HG02884 (cell line): Measurements from ENCODE around the gene PIGV.
A peak's percentile ranks its signal among the peaks of the same experiment; 100 is the strongest.

Experiments
- ATAC-seq: cut with Tn5 transposase; IDR thresholded peaks from one replicate; pipeline ENCODE4 v1.9.1; 2021; ENCODE audit warnings: mild to moderate bottlenecking, moderate library complexity; ENCODE audit not compliant: unreplicated experiment

Gene PIGV

GRCh38 chr1:26787706-26788514 is at the start of gene PIGV:
PIGV (plus strand) TSS chr1:26787950; CDS start chr1:26790816, 2,866 bp downstream.
- peak; percentile 48 for ATAC-seq

GRCh38 chr1:26739329-26739914 is 48.3 kb upstream of the PIGV start:
- ATAC-seq, result no peak

GRCh38 chr1:26740023-26740634 is 47.6 kb upstream of the PIGV start:
- no peak for ATAC-seq

- ATAC-seq, result no peak
These were observed 46.8 kb upstream of the PIGV start for GRCh38 chr1:26740952-26741351.

- ATAC-seq, result no peak
These were observed 44.2 kb upstream of the PIGV start for GRCh38 chr1:26743426-26744059.

GRCh38 chr1:26744075-26744959 is 43.4 kb upstream of the PIGV start:
- peak; percentile 89 for ATAC-seq

GRCh38 chr1:26745191-26745590 is 42.6 kb upstream of the PIGV start:
- ATAC-seq, result no peak

- ATAC-seq, result no peak
These were observed 40.7 kb upstream of the PIGV start for GRCh38 chr1:26747048-26747447.

- ATAC-seq, result no peak
These were observed 39.4 kb upstream of the PIGV start for GRCh38 chr1:26748351-26748750.

- ATAC-seq, result no peak
These were observed 38.3 kb upstream of the PIGV start for GRCh38 chr1:26749458-26749857.

GRCh38 chr1:26750428-26750827 is 37.3 kb upstream of the PIGV start:
- no peak for ATAC-seq

- no peak for ATAC-seq
These were observed 35.2 kb upstream of the PIGV start for GRCh38 chr1:26752519-26752918.

GRCh38 chr1:26754086-26754874 is 33.5 kb upstream of the PIGV start:
- ATAC-seq, result no peak

GRCh38 chr1:26758358-26758757 is 29.4 kb upstream of the PIGV start:
- ATAC-seq, result no peak

GRCh38 chr1:26759531-26759930 is 28.2 kb upstream of the PIGV start:
- ATAC-seq, result no peak

- ATAC-seq, result no peak
These were observed 26.5 kb upstream of the PIGV start for GRCh38 chr1:26761217-26761616.

- no peak for ATAC-seq
These were observed 20.0 kb upstream of the PIGV start for GRCh38 chr1:26767714-26768113.

- no peak for ATAC-seq
These were observed 19.0 kb upstream of the PIGV start for GRCh38 chr1:26768755-26769154.

- no peak for ATAC-seq
These were observed 16.5 kb upstream of the PIGV start for GRCh38 chr1:26771285-26771642.
